Measurements from ENCODE around the gene MRPL14.
A peak's percentile ranks its signal among the peaks of the same experiment; 100 is the strongest.

- TF ChIP-seq CTCF (IDR thresholded peaks at IDR 0.05; ENCODE audit: low read depth, low read length, missing input control) (peak; percentile 95), SP1 (IDR thresholded peaks at IDR 0.05) (no peak), TAF1 (conservative IDR thresholded peaks at IDR 0.05) (no peak), GABPA (IDR thresholded peaks at IDR 0.05 in 1 of 2, conservative IDR thresholded peaks at IDR 0.05 in 1 of 2) (no peak)
Measured at GRCh38 chr6:44096612-44097011, 30.6 kb downstream of the MRPL14 start.

Measured in liver (tissue), 3 donors.